COLO829 (cell line): ENCODE results near the gene ZFHX2.

ENCODE experiments used
- DNase-seq: peaks from one replicate; pipeline ENCODE4 v3.0.0; 2012; ENCODE audit warnings: low spot score

Gene ZFHX2

GRCh38 chr14:23518709-23519108, 32.9 kb downstream of the ZFHX2 start:
- no peak for DNase-seq

- DNase-seq: no peak
Measured at GRCh38 chr14:23517650-23518326, 33.8 kb downstream of the ZFHX2 start.

GRCh38 chr14:23514644-23514957, 37.0 kb downstream of the ZFHX2 start:
- DNase-seq: no peak

- DNase-seq: no peak
Measured at GRCh38 chr14:23513818-23514643, 37.5 kb downstream of the ZFHX2 start.

- DNase-seq: no peak
Measured at GRCh38 chr14:23513005-23513817, 38.4 kb downstream of the ZFHX2 start.

- no peak for DNase-seq
Measured at GRCh38 chr14:23512156-23512555, 39.4 kb downstream of the ZFHX2 start.

- DNase-seq: no peak
Measured at GRCh38 chr14:23494223-23494622, 57.3 kb downstream of the ZFHX2 start.

- DNase-seq: no peak
Measured at GRCh38 chr14:23492618-23493272, 58.8 kb downstream of the ZFHX2 start.

GRCh38 chr14:23487216-23487615, 64.3 kb downstream of the ZFHX2 start:
- DNase-seq: no peak

GRCh38 chr14:23486036-23486435, 65.5 kb downstream of the ZFHX2 start:
- DNase-seq: no peak

GRCh38 chr14:23485326-23485725, 66.2 kb downstream of the ZFHX2 start:
- no peak for DNase-seq

- no peak for DNase-seq
Measured at GRCh38 chr14:23483236-23483854, 68.2 kb downstream of the ZFHX2 start.

- DNase-seq: no peak
Measured at GRCh38 chr14:23482823-23483148, 68.8 kb downstream of the ZFHX2 start.

- DNase-seq: no peak
Measured at GRCh38 chr14:23481979-23482822, 69.4 kb downstream of the ZFHX2 start.

GRCh38 chr14:23481362-23481970, 70.1 kb downstream of the ZFHX2 start:
- DNase-seq: no peak

GRCh38 chr14:23478109-23478759, 73.3 kb downstream of the ZFHX2 start:
- peak; percentile 62 for DNase-seq

GRCh38 chr14:23470947-23471346, 80.6 kb downstream of the ZFHX2 start:
- no peak for DNase-seq
